Measurements from ENCODE around the gene ATXN1. TPM values are rescaled to one million over a fixed set of nuclear protein-coding genes. Genes with fewer than 3 reads are reported as not detected.

The ATXN1 gene
- polyA plus RNA-seq, 12 donors: 13.3 to 51.7 (median 17.6) TPM

DNA sequence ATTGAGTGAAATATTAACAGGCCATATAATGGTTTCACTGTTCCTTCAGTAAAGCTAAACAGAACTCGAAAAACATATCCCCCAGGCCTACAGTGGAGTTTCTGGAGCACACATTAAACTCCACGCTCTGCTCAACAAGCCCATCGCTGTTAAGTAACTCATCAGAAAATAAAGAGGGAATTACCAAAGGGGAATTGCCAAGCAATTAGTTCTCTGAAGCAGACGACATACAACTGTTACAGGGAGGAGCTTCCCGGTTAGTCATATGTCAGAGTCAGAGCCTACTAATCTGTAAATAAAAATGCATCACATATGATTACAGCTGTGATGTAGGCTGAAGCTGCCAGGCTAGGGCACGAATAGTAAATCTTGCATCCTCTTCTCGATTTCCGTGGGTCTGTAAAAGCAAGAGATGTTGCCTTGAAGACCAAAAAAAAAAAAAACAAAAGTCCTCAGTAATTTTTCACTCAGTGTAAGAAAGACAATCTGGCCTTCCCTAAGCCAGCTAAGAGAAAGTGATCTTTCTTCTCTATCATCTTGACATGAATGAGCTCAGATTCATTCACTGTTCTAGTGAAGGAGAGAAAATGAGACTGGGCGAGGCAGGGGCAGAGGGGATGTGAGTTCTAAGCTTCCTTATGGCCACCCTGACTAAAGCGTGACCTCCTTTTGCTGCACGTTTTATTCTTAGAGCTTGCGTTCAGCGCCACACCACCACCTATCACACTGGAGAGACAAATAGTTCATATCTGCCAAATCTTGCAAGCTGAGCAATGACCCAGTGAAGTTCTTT lies 13.8 kb downstream of the ATXN1 start:
- no peak for DNase-seq

DNA sequence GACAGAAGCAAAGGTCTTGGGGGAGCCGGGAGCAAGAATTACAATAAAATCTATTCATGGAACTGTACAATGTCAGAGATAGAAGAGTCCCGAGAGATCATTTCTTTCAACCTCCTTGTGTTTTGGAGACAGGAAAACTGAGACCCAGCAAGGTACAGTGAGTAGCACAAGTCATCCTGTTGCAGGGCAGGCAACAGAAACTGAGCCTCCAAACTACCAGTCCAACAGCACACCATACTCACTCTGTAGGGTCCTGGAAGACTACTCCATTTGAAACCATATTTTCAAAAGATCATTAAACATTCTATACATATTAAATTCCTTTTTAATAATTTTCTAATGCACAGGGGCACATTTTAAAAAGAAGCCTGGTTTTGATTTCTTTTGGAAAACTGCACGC lies 14.4 kb downstream of the ATXN1 start:
- no peak for DNase-seq

DNA sequence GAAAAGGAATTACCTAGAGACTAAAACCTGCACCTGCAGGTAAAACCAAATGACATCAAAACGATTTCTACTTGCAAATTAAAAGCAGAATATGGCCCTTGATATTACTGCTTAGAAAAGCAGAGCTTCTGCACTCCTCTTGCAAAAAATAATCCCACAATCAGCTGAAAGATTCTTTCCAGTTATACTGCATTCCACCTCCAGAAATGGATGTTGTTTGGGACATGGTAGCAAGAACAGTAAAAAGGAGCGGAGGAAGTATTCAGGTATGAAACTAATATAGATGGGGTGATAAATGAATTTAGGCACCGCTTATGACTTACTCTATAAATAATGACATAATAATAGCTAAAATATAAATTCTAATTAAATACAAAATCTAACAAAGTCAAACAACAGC lies 14.9 kb downstream of the ATXN1 start:
- DNase-seq: no peak

DNA sequence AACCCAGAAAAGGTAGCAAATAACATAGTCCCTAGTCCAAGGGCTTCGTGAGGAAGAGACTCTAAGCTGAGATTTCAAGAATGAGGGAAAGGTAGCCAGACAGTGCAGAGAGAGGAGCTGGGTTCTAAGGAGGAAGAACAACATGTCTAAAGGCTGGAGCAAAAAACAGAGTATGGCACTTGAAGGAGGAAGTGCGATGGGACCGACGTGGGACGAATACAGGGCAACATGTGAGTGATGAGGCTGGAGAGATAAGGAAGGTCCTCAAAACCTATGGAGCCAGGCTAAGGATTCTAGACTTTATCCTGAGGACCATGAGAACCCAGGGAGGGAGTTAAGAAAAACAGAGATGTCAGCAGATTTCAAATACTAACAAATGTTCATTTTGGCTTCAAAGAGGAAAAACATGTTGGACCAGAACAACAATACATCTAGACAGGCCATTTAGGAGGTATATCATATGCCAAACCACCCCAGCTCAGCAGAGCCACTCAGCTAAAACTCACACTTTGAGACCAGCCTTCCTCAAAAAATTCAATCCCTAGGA lies 17.5 kb downstream of the ATXN1 start:
- DNase-seq: no peak

DNA sequence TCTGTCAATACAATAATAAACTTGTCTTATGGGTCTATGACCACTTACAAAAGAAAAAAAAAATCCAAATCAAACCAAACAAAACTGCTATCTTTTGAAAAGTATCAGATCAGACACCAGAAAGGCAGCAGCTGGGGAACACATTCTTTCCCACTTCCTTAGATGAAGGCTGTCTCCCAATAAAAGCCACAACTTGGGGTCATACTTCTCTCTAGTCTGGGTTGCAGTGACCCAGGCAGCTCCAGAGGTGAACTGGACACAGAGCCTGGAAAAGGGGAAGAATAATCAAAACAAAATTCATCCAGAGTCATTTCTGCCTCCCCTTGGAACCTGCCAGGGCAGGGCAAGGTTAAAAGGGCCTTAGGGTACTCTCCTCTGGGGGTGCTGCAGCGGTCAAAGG lies 19.1 kb downstream of the ATXN1 start:
- DNase-seq: no peak

DNA sequence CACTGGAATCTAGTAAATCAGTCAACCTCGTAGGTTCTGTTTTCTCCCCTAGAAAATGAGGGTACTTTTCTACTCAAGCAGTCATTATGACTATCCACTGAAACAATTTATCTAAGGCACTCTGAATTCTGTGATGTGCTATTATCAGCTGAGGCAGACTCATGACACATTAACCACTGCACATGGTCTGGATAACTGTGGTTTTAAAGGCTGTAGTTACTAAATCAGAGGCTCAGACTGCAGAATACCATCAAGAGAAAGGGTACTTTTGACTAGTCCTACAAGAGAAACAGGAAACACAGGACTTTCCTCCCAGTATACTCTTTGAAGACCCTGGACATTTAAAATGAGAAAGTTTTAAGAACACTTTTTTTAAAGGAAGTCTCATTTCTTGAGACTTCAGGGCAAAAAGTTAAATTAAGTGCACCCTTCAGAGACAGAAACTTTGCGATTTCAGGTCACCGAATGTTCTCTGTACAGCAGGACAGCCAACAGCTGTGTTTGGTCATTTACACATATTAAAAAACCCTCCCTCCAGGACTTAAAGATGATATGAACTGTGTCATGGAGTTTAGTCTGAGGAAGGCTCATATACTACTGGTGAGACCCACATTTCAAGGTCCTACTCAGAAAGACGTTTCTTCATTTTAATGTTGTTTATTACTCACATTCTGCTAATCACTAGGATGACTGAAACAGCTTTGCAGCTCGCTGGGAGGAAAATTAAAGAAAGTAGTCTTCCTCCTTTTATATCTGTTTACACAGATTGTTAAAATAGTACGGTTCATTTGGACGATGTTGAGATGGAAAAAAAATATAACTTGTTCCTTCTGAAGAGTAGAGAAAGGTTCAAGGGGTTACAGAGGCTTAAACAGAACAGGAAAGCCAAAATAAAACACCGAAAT lies 19.9 kb downstream of the ATXN1 start:
- DNase-seq: no peak

DNA sequence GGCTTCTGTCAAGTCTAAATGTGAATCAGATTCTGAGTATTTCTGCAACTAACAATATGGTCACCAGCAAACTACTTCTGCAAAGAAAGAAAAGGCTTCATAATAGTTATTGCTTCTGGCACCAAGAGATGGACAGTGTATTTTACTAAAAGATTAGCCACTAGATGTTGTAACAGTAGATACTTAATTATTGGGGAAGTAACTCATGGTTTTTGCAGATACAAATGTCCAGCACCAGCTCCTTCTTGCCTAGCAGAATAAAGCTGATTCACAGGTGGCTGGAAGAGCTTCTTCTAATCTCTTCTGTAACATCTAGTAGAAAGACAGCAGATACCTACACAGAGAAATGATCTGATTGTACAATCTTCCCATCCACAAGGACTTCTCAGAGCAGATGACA lies 21.2 kb downstream of the ATXN1 start:
- no peak for DNase-seq

DNA sequence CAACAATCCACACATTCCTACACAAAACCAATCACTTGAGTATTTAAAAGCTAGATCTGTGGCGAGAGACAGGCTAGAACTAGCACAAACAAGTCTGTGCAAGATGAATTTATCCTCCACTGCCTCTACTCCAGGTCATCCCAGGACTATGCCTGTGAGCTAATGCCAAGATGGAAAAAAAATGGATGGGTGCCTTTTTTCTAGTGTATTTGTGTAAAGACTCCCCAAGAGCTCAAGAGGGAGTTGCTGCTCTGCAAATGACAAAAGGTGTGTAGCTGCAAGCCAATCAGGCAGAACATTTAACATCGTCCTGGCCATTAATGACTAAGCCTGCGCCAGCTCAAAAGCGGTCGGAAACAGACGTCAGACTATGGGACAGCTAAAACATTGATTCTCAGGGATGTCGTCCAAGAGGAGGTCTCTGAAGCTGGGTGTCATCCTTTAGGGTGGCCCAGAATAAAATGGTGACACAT lies 21.9 kb downstream of the ATXN1 start:
- DNase-seq: no peak

DNA sequence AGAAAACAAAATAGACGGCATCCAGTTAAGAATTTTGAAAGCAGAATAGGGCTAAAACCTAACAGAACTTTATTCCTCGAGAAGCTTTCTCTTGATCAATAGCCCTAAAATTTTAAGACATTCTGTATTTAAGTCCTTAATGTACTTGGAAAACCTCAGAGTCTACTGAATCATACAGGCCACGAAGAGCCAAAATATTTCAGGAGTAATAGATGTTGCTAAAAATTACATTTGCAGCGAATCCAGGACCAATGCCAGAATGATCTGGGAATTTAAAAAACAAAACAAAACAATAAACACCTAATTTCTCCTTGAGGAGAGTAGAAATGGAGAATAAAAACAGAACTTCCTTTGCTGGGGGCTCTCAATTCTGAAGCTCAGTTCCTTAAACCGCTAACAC lies 23.3 kb downstream of the ATXN1 start:
- no peak for DNase-seq

DNA sequence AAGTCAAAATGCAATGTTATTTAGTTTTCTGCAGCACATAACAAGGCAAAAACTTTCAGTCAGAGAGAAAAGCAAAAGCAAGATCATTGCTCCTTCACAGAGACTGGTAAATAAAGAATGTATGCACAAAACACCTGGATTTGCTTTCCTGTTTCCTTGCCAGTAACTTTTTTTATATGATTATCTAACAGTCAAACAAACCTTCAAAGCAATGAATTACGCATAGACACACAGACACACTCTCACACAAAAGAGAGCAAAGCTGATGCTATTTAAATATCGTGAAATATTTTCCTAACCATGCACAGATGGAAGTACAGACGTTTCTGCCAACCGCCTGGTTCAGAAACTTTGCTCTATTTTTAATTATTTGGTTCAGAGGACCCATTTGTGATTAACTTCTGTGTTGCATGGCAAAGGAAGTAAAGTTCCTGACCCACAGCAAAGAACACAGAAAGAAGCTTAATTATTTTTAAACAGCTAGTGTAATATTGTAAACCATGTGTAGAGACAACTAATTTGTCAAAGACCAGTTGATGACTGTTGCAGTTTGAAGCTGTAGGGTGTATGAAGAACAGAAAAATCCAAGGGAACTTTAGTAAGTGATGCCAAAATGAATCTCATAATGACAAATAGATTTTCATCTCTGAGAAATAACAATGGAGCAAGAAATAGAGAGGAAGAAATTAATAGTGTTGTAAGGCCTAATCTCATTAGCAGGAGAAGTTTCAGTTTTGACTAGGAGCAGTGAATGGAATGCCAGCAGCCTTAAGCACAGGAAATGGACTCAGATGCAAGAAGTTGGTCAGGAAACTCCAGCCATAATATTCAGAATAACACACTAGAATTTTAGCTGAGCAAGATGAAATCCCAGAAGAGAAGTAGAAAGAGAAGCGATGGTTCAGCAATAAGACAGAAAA lies 24.1 kb downstream of the ATXN1 start:
- no peak for DNase-seq

DNA sequence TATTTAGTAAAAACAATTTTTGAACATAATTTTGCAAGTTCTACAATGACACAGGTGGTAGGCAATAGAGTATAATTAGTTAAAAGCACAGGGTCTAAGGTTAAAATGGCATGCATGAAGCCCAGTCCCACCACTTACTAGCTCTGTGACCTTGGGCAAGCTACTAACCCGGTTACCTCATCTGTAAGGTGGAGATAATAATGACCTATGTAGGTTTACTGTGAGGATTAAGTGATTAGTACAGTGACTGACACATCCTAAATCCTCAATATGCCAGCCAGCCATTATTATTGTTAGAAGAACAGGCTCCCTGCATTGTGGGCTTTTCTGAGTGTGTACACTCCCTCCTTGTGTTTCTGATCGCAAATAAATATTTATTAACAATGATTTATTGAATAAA lies 26.2 kb downstream of the ATXN1 start:
- DNase-seq: no peak

DNA sequence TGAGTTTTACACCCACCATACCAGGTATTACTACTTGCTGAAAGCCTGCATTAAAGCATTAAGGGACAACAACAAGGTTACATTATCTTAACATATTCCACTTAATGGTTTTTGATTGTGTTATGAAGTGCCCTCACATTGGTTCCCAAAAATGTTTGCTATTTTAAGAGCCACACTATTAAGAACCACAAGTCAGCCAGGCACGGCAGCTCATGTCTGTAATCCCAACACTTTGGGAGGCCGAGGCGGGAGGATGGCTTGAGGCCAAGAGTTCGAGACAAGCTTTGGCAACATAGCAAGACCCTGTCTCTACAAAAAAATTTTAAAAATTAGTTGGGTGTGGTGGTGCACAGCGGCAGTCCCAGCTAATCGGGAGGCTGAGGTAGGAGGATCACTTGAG lies 28.2 kb downstream of the ATXN1 start:
- DNase-seq: no peak

DNA sequence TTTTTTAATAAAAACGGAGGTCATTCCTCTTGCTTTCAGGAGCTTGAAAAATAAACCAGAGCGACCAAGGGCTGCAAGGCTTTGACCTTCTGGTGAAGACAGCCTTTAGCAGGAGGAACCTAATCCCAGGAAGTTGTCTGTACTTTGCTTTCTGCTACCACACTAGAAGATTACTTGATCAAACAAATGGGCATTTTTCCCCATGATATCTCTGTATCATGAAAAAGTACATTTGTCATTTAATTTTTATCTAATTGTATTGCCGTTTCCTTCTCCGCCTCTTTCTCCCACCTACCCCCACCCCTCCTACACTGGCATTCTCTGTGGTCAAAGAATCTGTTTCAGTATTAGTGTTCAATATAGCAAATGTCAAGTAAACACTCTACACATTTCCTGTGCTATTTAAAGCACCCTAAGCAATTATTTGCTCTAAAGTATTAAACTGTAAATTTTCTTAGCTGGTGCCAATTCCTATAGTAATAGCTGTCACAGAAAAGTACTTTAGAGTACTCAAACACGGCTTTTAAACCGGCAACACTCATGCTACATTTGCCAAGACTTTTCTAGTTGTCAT lies 29.7 kb downstream of the ATXN1 start:
- DNase-seq: no peak

DNA sequence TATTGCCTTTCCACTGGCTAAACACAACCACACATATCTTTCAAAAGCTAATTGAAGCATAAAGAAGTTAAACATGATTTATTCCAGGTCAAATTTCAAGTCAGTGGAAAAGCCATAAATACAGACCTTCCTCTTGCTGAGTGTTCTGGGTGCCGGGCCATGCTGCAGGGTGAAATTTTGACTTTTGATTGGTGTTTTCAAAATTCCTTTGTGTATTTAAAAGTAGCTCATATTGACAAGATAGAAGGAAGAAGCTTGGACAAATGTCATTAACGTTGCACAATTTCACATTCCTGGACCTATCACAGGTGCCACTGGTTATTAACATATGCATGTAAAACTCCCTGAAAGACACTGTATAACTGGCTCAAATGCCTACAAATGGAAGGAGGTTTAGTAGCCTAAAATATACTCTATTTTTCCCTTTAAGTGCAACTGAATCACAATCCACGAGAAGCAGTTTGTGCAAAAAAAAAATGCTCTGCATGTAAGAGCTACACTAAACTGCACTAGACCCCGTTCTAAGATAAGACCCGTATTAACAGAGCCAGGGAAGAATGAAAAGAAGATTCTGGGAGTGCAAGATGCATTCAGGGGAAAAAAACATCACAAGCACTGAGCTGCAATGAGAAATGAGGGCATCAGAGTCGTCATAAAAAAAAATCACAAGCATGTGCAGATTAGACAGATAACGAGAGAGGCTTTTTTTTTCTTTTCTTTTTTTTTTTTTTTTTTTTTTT lies 30.4 kb downstream of the ATXN1 start:
- no peak for DNase-seq

DNA sequence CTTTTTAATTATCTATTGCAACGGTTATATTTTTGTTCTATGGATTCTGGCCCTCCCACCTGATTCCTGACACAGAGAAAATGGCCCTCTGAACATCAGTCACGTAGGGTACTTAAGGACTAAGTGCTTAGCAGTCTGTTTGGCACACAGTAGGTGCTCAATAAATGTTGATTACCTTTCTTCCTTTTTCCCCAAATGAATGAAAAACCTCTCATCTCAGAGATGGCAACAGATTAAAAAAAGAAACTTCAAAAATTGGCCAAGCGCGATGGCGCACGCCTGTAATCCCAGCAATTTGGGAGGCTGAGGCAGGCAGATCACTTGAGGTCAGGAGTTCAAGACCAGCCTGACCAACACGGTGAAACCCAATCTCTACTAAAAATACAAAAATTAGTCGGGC lies 31.5 kb downstream of the ATXN1 start:
- DNase-seq: no peak

DNA sequence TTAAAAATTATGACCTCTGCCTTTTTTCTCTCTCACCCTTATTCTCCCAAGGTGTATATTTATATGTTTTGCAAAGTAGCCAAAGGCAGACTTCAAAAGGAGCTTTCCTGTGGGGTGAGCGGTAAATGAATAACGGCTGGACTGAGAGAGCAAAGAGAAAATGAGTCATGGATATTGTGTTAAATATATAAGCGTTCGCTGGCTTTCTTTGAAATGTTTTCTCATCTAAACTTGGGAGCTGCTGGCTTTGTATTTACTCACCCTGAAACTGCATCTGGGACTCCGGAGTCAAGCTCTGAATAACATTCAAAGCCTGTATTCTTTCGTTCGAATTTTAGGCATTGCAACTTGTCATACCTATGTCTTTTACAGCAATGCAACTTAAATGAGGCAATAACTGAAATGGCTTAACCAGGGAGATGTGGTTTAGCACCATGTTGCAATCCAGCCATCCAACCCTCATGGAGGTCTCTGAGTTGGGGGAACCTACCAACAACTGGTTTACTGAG lies 32.0 kb downstream of the ATXN1 start:
- no peak for DNase-seq

DNA sequence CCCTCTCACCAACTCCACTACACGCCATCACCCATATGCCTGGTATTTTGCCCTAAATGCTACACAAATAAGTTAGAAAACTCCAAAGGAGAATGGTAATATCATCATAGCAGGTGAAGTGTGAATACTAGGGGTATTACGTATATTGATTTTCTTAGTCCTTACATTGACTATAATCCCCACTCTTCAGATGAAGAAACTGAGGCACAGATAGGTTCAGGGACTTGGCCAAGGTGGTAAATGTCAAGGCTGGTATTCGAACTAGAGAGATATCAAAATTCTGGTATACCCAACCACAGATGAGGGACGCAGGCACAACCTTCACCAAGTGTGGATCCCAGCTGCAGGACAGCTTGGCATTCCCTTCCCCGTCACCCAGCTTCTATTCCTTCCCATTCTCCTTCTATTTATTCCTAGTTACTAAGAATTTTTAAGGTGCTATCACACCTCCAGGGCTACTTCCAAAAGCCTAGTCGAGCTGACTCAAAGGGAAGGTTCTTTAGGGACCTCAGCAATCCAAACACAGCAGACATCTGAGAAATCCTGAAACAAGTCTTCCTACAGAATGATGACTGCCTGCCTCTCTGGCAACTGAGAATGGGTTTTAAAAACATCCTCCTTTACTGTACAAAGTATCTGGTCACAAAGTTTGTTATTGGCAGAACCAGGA lies 32.6 kb downstream of the ATXN1 start:
- no peak for DNase-seq

DNA sequence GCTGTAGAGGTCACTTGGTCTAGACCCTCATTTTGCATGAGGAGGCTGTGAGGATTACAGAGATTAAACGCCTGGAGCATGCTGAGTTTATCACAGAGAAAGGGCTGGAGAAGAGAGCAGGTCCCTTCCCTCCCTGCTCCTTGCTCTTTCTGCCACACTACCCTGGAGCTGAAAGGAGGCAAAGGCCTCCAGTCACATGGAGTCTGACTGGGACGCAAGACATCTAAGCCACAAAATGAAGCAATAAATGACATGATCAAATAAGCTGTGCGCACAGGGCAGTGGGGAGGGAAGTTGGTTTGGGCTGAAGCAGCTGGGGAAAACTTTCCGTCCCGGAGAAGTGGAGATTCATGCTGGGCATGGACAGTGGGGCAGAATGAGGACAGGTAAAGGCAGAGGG lies 33.3 kb downstream of the ATXN1 start:
- no peak for DNase-seq

DNA sequence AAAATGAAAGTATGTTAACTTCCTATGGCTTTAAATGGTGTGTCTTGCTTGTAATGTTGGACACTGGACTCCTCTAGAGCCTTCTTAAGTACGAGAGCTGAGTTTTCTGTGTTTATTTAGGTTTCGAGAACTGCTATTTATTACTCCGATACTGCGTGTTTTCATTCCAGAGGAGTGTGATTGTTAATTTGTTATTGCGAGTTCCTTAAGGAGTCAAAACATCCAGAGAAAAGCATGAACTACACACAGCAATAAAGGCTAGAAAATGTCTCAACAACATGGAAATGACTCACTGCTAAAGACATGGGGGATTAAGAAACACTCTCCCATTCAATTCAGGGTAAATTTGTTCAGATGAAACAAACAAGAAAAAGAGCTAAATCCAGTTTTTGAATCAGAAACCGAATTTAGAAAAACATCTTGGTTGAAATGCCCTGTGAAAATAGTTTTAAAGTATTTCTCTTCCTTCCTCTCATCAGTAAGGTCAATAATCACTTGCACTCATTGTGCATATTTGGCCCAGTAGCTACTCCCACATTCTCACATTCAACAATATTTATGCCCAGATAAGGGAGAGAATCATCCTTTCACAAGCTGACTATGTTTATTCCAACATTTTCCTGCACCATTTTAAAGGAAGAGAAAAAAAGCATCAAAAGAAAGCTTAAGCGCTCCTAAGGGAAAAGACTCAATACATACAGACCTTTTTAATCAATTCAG lies 36.0 kb downstream of the ATXN1 start:
- DNase-seq: no peak
